Activated T-cell treated with anti-CD3 and anti-CD28 coated beads, Interleukin-2, amount 50 U/mL, for 1 hour (primary cell): ENCODE results near the gene POC1A.
"Not testable (repeated sequence)": the region's sequence is repeated elsewhere in the genome, so short reads cannot be mapped to it uniquely, and the experiment has no call there.

Experiments
- DNase-seq: peaks from one replicate; pipeline ENCODE4 v3.0.0-alpha.2; 2020

POC1A gene

GRCh38 chr3:52061121-52061910 is 92.9 kb downstream of the POC1A start:
- no peak for DNase-seq

DNA sequence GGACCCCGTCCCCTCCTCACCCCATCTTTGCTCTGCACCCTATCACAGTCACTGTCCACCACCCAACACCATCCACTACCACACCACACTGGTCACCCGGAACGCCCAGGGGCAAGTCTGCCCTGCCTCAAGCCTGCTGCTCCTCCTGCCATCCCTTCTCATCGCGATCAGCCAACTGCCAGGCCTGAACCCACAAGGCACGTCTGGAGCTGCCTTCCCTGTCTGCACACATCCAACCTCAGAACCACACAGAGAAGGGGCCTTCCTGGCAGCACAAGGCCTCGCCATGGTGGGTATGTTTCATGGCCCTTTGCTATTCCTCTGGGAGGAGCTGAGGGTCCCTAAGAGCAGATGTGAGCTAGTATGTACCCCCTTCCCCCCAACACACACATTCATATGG is 94.4 kb downstream of the POC1A start:
- DNase-seq: no peak

DNA sequence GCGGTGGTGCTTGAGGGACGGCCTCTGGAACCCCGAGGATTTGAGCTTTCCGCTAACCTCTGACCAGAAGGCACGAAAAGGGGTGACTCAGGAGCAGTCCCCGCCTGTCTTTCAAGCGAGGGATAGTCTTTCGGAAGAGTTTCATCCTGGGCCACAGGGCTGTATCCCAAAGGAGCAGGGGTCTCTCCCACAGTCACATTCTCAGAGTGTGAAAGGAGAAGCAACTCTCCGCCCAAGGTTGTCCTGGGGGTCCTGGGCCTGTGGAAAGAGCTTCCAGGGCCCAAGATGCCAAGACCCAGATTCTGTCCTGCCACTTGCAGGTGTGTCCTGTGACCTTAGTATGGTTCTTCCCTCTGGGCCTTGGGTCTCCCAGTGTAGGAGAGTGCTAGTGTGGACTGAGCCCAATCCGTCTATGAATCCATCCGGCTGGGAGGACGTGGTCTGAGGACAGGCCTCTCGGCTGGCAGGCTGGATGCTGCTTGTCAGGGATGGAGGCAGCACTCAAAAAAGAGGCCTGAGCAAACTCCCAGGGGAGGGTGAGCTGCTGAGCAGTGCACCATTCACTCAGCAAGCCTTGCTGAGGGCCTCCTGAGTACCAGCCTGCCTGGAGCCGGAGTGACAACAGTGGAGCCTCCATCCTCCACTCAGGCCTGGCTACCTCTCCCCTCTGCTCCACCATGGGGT is 96.3 kb downstream of the POC1A start:
- no peak for DNase-seq

DNA sequence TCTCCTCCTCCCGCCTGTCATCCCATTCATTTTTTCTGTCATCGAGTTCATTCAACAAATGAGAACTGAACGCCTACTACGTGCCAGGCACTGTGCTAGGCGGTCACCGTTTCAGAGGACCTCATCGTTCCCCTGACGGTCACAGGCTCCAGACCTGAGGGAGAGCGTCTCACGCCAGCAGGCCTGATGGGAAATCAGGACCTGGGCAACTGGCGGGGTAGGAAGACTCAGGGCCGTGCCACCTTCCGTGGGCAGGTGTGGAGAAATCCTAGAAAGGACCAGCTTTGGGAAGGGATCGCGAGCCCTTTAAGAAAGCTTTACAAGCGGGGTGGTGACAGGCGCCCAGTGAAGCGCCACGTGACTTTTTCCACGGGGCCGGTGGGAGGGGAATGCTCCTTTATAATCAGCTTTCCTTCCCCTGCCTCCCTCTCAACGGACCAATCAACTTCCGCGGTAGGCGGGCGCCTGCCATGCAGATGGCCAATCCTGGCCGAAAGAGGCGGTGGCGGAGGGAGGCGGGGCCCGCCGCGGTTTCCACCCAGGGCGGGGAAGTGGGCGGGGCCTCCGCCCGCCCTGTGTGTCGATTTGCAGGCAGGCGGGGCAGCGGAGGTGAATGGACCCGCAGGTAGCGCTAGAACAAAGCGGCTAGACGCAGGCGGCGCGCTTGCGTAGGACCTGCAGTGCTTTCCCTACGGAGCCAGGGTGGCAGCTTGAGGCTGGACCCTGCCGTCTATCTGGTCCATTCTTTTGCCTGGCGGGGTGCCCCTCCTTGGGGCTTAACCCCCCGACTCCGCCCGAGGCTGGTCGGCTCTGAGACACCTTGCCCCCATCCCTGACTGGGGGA is 97.0 kb downstream of the POC1A start:
- peak; percentile 100 for DNase-seq

- DNase-seq: peak; percentile 77
These were observed 97.7 kb downstream of the POC1A start, which contains the start of gene DUSP7 for GRCh38 chr3:52056521-52056967. TSS of gene DUSP7 (minus strand) at chr3:52056571. CDS start at chr3:52056366, 205 bp downstream.

DNA sequence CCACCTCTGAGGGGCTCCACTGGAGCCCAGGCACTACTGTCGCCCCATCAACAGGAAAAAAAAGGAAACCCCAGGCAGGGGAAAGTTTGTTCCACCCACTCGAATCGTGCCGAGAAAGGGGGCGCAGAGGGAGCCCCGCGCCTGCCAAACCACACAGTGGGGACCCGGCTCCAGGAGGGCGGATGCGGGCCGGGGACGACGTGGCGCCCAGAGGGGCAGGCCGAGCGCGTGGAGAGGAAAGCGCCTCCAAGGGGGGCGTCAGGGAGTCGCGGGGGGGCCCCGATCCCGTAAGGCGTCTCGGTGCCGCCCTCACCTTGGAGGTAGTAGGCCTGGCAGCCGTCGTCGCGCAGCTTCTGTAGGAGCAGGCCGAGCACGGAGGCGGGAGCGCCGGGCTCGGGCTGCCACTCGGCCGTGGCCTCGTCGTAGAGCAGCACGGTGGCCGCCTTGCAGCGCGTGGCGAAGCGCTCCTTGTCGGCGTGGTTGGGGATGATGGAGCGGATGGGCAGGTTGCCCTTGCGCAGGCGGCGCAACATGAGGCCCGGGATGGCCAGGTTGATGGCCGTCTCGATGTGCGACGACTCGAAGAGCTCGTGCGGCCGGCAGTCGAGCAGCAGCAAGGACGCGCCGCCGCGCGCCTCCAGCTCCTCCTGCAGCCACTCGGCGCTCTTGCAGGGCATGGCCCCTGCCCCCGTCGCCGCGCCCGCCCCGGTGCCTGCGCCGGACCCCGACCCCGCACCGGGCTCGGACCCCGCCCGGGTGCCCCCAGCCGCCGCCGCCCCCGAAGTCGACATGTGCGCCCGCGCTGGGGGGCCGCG is 98.5 kb downstream of the POC1A start:
- peak; percentile 67 for DNase-seq

- DNase-seq: peak; percentile 40
These were observed 99.3 kb downstream of the POC1A start for GRCh38 chr3:52054661-52055511.

DNA sequence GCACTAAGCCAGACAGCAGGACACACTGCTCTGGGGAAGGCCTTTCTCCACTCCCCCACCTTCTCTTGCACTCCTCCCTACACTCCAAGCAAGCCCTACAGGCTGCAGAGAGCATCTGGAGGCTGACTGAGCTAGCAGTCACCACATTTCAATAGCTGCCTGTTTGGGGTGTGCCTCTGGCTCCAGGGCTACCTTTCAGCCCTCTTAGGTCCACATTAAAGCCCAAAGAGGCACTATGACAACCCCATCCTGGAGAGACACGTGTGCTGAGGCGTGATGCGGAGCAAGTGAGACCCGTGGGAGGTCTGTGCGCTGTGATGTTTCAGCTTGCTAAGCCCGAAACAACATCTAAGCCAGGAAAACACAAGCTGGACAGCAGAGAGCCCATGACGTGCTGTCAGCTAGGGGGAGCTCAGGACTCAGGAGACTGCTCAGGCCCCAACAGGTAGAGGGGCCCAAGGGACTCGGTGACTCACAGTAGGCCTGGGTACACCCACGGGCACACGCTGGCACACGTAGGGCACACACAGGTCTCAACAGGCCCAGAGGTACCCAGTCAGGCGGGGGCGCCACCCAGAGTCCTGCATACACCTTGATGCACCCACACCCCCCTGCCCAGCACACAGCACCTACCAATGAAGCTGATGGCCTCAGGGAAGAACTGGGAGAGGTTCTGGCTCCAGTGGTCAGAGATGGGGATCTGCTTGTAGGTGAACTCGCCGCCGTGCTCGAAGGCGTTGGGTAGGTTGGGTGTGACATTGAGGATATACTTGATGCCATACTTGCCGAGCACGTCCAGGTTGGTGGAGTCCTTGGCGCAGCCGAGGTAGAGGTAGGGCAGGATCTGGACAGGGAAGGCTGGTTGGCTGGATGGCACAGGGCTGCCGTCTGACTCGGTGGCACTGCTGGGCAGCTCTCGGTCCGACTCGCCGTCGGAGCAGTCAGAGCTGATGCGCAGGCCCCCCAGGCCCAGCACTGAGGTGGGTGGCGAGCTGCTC is 100.6 kb downstream of the POC1A start:
- peak; percentile 55 for DNase-seq

DNA sequence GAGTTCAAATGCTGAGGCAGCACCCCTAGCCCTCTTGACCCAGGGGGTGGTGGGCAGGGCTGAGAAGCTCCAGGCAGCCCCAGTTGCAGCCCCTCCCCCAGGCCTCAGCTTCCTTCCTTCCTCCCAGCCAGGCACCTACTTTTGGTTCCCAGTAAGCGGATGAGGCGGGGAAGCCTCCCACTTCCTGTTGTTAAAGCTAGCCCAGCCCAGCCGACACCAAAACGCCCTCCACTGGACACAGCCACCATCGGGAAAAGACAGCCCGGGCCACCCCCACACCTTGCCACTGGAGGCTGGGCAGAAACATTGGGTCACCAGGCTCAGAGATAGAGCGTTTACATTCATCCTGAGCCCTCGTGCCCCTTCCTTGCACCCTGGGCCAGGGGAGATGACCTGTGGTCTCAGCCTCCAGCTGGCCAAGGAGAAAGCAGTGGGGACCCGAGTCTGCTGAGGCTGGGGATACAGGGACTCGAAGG is 101.4 kb downstream of the POC1A start:
- DNase-seq: peak; percentile 45

DNA sequence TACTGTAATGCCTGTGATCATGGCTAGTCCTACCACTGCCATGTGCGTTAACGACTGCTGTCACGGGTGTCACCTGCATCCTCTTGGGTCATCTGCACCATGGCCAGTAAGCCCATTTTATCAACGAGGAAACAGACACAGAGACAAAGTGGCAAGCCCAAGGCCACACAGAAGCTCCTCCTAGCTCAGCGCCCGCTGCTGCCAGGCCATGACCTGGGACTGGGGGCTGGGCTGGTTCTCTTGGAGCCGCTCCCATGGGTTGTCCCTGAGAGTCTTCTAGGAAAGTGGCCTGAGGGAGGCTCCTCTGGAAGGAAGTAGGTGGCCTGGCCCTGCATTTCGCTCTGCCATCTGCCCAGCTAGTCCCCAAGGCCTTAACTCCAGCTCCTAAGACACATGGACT is 102.8 kb downstream of the POC1A start:
- DNase-seq: no peak

DNA sequence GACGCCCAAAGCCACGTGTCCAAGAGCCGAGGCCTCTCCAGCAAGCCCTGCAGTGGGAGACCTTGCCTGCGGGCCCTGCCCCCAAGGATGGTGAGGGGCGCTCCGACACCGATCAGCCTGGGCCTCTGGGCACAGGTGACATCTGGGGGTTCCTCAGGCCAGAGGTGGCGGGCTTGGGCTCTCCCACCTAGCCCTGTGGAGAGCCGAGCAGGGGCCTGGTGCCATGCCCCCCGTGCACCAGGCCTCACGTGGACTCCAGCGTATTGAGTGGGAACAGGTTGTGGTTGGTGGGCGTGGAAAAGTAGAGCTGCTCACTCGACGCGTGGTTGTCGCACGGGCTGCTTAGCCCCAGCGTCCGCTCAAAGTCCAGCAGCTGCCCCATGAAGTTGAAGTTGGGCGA is 103.7 kb downstream of the POC1A start:
- no peak for DNase-seq

GRCh38 chr3:52049503-52049902 is 104.7 kb downstream of the POC1A start:
- no peak for DNase-seq

- DNase-seq: no peak
These were observed 106.8 kb downstream of the POC1A start for GRCh38 chr3:52047295-52047960.

DNA sequence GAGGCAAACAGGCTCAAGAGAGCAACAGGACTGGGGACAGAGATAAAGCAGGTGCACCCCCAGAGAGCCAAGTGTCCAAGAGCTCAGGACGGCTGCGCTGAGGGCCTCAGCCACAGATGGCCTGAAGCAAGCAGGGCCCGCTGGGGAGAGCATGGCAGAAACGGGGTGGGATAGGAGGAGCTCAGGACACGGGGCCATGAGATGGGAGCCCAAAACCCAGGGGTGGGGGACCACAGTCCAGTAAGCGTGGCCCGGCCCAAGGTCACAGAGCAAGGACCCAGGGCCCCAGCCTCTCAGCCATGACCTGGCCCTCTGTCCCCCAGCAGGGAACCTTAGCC is 107.4 kb downstream of the POC1A start:
- no peak for DNase-seq

- no peak for DNase-seq
These were observed 107.9 kb downstream of the POC1A start for GRCh38 chr3:52046186-52046901.

- DNase-seq: no peak
These were observed 109.2 kb downstream of the POC1A start for GRCh38 chr3:52044869-52045619.

- DNase-seq: no peak
These were observed 110.5 kb downstream of the POC1A start for GRCh38 chr3:52043750-52044149.

GRCh38 chr3:52043039-52043438 is 111.2 kb downstream of the POC1A start:
- DNase-seq: not testable (repeated sequence)
